Astrocyte of the spinal cord (primary cell): ENCODE measurements around the gene SPINK4.

ENCODE experiments used
- DNase-seq: peaks from one replicate; pipeline ENCODE4 v3.0.0; 2011; ENCODE audit warnings: low read depth, low spot score
- H3K4me3 ChIP-seq: 2 replicates; pipeline ENCODE4 v1.5.1; 2011; ENCODE audit warnings: low read depth, mild to moderate bottlenecking, low read length, moderate library complexity
- in situ Hi-C: cut with HindIII; loops from 2 replicates; pipeline ENCODE4 v1.10.0; 2017; ENCODE audit warnings: low sequenced_read_pairs
- TF ChIP-seq, protein P1 (sequence below): IDR thresholded peaks from 2 replicates; pipeline ENCODE4 v1.5.1; 2012; ENCODE audit warnings: low read depth, mild to moderate bottlenecking, low read length, inconsistent platforms

Gene SPINK4

DNA sequence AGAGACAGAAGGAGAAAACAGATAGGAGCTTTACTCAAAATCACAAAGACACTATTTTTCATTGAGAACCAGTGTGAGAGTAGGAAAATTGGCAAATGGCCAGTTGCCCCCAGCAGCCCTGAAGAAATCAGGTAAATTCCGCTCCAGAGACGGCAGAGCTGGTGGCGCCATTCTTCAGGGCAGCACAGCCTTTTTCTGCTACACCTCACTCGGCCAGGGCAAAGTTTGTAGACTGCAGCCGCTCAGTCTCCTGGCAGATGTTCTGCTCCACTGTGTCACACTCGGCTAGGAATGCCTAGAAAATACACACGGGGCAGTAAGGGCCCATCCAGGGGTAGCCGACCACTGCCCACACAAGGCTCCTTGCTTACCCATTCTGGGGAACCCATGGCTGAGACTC, 15.0 kb downstream of the SPINK4 start:
- DNase-seq = no peak

DNA sequence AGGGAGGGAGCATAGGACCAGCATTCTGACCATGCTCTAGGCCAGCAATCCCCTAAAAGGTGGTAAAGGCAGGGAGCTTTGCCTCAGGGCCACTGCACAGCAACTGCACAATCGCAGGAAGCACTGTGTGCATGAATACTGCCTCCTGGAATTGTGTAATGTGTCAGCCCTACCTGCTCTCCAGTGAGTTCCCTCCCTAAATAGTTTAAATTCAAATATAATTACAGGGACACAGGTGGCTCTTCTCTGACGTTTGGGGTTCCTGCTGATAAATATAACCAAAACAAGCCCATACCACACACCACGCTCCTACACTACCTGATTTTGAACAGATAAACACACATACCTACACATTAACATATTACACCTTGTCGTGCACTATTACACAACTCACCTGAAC, 15.5 kb downstream of the SPINK4 start:
- no peak overlapping the region for H3K4me3 ChIP-seq
- in situ Hi-C loops = no loop called here
- TF ChIP-seq, protein P1, sequence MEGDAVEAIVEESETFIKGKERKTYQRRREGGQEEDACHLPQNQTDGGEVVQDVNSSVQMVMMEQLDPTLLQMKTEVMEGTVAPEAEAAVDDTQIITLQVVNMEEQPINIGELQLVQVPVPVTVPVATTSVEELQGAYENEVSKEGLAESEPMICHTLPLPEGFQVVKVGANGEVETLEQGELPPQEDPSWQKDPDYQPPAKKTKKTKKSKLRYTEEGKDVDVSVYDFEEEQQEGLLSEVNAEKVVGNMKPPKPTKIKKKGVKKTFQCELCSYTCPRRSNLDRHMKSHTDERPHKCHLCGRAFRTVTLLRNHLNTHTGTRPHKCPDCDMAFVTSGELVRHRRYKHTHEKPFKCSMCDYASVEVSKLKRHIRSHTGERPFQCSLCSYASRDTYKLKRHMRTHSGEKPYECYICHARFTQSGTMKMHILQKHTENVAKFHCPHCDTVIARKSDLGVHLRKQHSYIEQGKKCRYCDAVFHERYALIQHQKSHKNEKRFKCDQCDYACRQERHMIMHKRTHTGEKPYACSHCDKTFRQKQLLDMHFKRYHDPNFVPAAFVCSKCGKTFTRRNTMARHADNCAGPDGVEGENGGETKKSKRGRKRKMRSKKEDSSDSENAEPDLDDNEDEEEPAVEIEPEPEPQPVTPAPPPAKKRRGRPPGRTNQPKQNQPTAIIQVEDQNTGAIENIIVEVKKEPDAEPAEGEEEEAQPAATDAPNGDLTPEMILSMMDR = no peak
- DNase-seq = no peak

More for the DNA sequence above, 15.0 kb downstream of the SPINK4 start:
- in situ Hi-C loops = no loop called here
- TF ChIP-seq, protein P1 = no peak
- H3K4me3 ChIP-seq = no peak overlapping the region

DNA sequence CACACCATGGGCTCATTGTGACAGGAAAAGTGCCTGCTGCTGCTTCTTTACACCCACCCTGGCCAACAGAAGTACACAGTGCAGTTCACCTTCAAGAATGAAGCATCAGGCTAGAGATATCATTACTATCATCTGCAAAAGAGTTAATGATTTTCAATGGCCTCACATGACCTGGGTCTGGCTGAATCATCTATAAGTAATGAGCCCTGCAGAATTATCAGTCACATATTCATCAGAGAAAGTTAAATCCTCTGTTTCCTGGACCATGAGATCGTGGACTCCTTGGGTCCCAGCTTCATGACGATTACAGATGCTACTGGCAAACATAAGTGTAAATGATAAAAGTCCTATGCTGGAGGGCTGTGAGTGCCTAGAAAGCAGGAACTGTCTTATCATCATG, 16.3 kb downstream of the SPINK4 start:
- in situ Hi-C loops = no loop called here
- TF ChIP-seq, protein P1 = no peak
- H3K4me3 ChIP-seq = no peak overlapping the region
- DNase-seq = no peak

DNA sequence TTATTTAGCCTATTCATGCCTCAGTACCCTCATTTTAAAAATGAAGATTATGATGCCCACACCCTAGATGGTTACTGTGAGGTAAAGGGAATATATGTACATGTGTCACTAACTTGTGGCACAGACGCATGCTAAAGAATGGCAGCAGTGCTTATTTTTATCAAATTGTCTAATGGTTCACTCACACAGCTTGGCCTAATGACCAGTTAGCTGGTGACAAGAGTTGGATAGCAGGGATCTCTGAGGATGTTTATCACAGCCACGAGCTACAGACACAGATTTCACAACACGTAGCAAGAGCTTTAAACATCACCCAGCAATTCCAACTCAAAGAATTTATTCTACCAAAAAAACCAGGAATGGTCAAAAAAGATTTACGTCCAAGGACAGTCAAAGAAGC, 17.3 kb downstream of the SPINK4 start:
- H3K4me3 ChIP-seq = no peak overlapping the region
- no peak for DNase-seq
- in situ Hi-C loops = no loop called here
- TF ChIP-seq, protein P1 = no peak

DNA sequence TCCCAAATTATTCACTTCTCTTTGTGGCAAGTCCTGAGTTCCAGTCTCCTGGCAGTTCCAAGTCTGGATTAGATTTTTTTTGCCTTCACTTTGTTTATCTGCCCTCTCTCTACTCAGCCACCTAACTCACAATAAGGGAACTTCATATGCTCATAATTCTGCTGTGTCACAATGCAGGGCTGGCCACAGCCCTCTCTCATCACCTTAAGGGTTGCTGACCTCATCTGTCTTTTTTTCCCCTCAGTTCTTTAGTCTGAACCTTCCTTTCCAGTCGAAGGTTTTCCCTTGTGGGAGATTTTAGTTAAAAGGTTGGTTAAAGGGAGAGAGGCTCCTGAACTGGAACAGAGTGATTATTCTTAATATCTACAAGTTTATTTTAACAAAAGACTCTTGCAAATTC, 20.4 kb downstream of the SPINK4 start:
- in situ Hi-C loops = no loop called here
- DNase-seq = no peak

DNA sequence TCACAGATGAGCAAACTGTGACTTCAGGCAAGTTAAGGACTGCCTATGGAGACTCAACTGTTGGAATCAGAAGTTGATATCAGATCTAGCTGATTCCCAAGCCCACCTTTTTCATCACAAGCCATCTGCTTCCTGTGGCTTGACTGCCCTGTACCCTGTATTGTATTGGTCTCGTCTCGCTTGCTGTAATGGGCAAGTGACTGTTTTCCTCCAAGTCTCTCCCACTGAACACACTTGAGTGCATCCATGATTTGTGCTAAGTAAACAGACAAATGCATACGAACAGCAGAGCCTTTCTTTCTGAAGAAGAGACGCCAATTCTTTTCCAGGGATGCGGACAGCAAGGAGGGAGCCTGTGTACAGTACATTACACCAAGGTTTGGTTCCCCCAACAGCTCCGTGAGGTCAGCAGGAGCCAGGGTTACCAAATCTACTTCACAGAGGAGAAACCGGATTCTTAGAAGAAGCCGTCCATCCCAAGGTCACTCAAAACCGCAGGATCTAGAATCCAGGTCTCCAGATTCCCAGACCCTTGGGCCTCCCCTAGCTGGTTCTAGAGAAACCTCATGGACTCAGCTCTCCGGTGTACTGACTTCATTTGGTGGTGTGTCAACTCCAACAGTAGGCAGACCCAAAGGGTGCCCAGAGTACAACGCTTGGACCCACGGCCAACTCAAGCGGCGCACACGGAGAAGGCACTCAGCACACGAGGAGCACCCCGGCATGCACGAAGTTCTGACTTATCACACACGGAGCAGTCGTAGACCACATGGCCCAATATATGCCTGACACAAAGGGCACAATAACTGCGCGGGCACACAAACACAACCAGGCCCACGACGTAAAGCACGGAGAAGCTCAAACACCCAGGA, 23.4 kb downstream of the SPINK4 start:
- TF ChIP-seq, protein P1 = no peak
- H3K4me3 ChIP-seq = peak overlapping the region; percentile 90
- DNase-seq = peak; percentile 21
- in situ Hi-C loops = no loop called here

More for the DNA sequence above, 20.4 kb downstream of the SPINK4 start:
- no peak overlapping the region for H3K4me3 ChIP-seq
- TF ChIP-seq, protein P1 = no peak
